ENCODE measurements around the gene SEMG1.

DNA sequence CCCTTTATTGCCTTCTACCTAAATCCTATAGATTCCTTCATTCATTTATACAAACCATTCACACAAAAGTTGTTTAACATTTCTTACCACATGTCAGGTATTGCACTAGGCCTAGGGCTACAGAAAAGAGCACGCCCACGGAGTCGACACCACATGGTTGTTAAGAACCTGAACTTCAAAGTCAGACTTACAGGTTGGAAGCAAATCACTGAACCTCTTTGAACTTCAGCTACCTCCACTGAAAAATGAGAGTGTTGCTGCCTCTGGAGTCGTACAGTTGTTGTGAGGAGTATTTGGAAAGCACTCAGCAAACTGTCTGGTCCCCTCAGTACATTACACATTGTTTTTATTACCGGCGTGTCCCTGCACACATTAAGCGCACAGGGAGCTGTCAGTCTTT is 50.9 kb downstream of the SEMG1 start:
- TF ChIP-seq, protein P1, sequence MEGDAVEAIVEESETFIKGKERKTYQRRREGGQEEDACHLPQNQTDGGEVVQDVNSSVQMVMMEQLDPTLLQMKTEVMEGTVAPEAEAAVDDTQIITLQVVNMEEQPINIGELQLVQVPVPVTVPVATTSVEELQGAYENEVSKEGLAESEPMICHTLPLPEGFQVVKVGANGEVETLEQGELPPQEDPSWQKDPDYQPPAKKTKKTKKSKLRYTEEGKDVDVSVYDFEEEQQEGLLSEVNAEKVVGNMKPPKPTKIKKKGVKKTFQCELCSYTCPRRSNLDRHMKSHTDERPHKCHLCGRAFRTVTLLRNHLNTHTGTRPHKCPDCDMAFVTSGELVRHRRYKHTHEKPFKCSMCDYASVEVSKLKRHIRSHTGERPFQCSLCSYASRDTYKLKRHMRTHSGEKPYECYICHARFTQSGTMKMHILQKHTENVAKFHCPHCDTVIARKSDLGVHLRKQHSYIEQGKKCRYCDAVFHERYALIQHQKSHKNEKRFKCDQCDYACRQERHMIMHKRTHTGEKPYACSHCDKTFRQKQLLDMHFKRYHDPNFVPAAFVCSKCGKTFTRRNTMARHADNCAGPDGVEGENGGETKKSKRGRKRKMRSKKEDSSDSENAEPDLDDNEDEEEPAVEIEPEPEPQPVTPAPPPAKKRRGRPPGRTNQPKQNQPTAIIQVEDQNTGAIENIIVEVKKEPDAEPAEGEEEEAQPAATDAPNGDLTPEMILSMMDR (IDR thresholded peaks at IDR 0.05; ENCODE audit: borderline replicate concordance, extremely low read depth, low read length, poor library complexity, severe bottlenecking) = no peak
- TF ChIP-seq EZH2 (IDR thresholded peaks at IDR 0.05; ENCODE audit: borderline replicate concordance, low read depth, low read length, severe bottlenecking) = no peak

Measured in DND-41 (cell line).